GM12864 (cell line): Measurements from ENCODE around the gene ZNF710.

Source experiments
- DNase-seq: peaks from one replicate; pipeline ENCODE4 v3.0.0-alpha.2; 2011; ENCODE audit warnings: low read depth
- H3K4me3 ChIP-seq: 2 replicates; pipeline ENCODE4 v1.5.1; 2011; ENCODE audit warnings: mild to moderate bottlenecking, low read depth, low read length, control low read depth
- CTCF ChIP-seq: IDR thresholded peaks from 2 replicates; pipeline ENCODE4 v1.5.1; 2011; ENCODE audit warnings: low read depth, mild to moderate bottlenecking, moderate library complexity, low read length, control low read depth, inconsistent platforms; ENCODE audit errors: missing control alignments

The ZNF710 gene

GRCh38 chr15:89997079-89997478 lies 4.0 kb upstream of the ZNF710 start:
- no peak for TF ChIP-seq CTCF
- no peak overlapping the region for H3K4me3 ChIP-seq
- no peak for DNase-seq

- no peak for DNase-seq
Measured at GRCh38 chr15:89998141-89998661, 2.9 kb upstream of the ZNF710 start.

GRCh38 chr15:89998923-89999675 lies 2.0 kb upstream of the ZNF710 start:
- no peak for DNase-seq
- no peak for TF ChIP-seq CTCF

More at GRCh38 chr15:89998141-89998661, 2.9 kb upstream of the ZNF710 start:
- TF ChIP-seq CTCF = no peak
- H3K4me3 ChIP-seq = no peak overlapping the region

GRCh38 chr15:89999676-90000185 lies 1.4 kb upstream of the ZNF710 start:
- no peak for DNase-seq
- no peak overlapping the region for H3K4me3 ChIP-seq
- TF ChIP-seq CTCF = no peak

More at GRCh38 chr15:89998923-89999675, 2.0 kb upstream of the ZNF710 start:
- H3K4me3 ChIP-seq = no peak overlapping the region

- DNase-seq = no peak
- peak overlapping the region; percentile 82 for H3K4me3 ChIP-seq
- TF ChIP-seq CTCF = no peak
Measured at GRCh38 chr15:90000186-90001001, 730 bp upstream of the ZNF710 start.

- H3K4me3 ChIP-seq = peak overlapping the region; percentile 82
- no peak for TF ChIP-seq CTCF
- no peak for DNase-seq
Measured at GRCh38 chr15:90001683-90002427, 731 bp downstream of the ZNF710 start.
